HepG2 (cell line): ENCODE data around the gene SYT7. TPM values are rescaled to one million over a fixed set of nuclear protein-coding genes. Genes with fewer than 3 reads are reported as not detected.

Experiments
- CBX5 ChIP-seq: sonication (generic); formaldehyde crosslinking; IDR thresholded peaks from 2 replicates; pipeline ENCODE4 v1.4.0; 2020; ENCODE audit warnings: missing genetic modification reagents, borderline replicate concordance
- FUBP1 ChIP-seq: sonication (generic); formaldehyde crosslinking; IDR thresholded peaks from 2 replicates; pipeline ENCODE4 v1.5.1; 2020; ENCODE audit warnings: missing genetic modification reagents, mild to moderate bottlenecking, borderline replicate concordance
- IRX3 ChIP-seq: sonication (generic); formaldehyde crosslinking; IDR thresholded peaks from 2 replicates; pipeline ENCODE4 v1.8.1; 2023; ENCODE audit warnings: mild to moderate bottlenecking, low read depth, missing genetic modification reagents, borderline replicate concordance
- KAT7 ChIP-seq: IDR thresholded peaks from 2 replicates; pipeline ENCODE4 v1.6.1; 2018; ENCODE audit warnings: borderline replicate concordance, missing compliant biosample characterization
- KMT2A ChIP-seq: sonication (generic); formaldehyde crosslinking; IDR thresholded peaks from 2 replicates; pipeline ENCODE4 v1.4.0; 2020; ENCODE audit warnings: missing genetic modification reagents
- KMT2B ChIP-seq: IDR thresholded peaks from 2 replicates; pipeline ENCODE4 v1.6.1; 2016; ENCODE audit warnings: missing genetic modification reagents, missing compliant biosample characterization
- NONO ChIP-seq, 2 experiments: fragments of 450-650 bp in 1 of 2; sonication (generic) in 1 of 2; formaldehyde crosslinking in 1 of 2; IDR thresholded peaks in 1 of 2; conservative IDR thresholded peaks in 1 of 2; 2 replicates each; pipeline versions ENCODE4 v1.6.1 to v1.8.0; 2017 to 2022; ENCODE audit warnings: mild to moderate bottlenecking in 1 of 2, missing genetic modification reagents in 1 of 2, moderate library complexity in 1 of 2
- NPAS2 ChIP-seq: sonication (generic); formaldehyde crosslinking; IDR thresholded peaks from 2 replicates; pipeline ENCODE4 v1.8.0; 2022; ENCODE audit warnings: mild to moderate bottlenecking, missing genetic modification reagents, borderline replicate concordance
- POLR2G ChIP-seq: fragments of 200-400 bp; formaldehyde crosslinking; IDR thresholded peaks from 2 replicates; pipeline ENCODE4 v1.6.1; 2018; ENCODE audit warnings: mild to moderate bottlenecking, low read depth, low read length, moderate library complexity
- SRSF1 ChIP-seq: fragments of 200-400 bp; formaldehyde crosslinking; optimal IDR thresholded peaks from 2 replicates; pipeline ENCODE3; 2017; ENCODE audit warnings: mild to moderate bottlenecking, low read depth, low read length, moderate library complexity
- XBP1 ChIP-seq: sonication (generic); formaldehyde crosslinking; IDR thresholded peaks from 2 replicates; pipeline ENCODE4 v1.5.0; 2020; ENCODE audit warnings: missing genetic modification reagents
- YY1 ChIP-seq: IDR thresholded peaks from 2 replicates; pipeline ENCODE4 v1.6.1; 2011; ENCODE audit warnings: low read length, low read depth, moderate library complexity, mild to moderate bottlenecking; ENCODE audit not compliant: insufficient read depth, insufficient replicate concordance
- ZNF121 ChIP-seq: sonication (generic); formaldehyde crosslinking; IDR thresholded peaks from 2 replicates; pipeline ENCODE4 v1.5.0; 2020; ENCODE audit warnings: mild to moderate bottlenecking, missing genetic modification reagents
- ZNF124 ChIP-seq: sonication (generic); formaldehyde crosslinking; IDR thresholded peaks from 2 replicates; pipeline ENCODE4 v1.4.0; 2020; ENCODE audit warnings: missing genetic modification reagents
- ZNF33A ChIP-seq: sonication (generic); formaldehyde crosslinking; IDR thresholded peaks from 2 replicates; pipeline ENCODE4 v1.5.1; 2020; ENCODE audit warnings: missing genetic modification reagents, mild to moderate bottlenecking, moderate library complexity, borderline replicate concordance
- ZNF34 ChIP-seq: sonication (generic); formaldehyde crosslinking; IDR thresholded peaks from 2 replicates; pipeline ENCODE4 v1.4.0; 2020; ENCODE audit warnings: mild to moderate bottlenecking, missing genetic modification reagents, borderline replicate concordance
- ZNF570 ChIP-seq: sonication (generic); formaldehyde crosslinking; IDR thresholded peaks from 2 replicates; pipeline ENCODE4 v1.4.0; 2020; ENCODE audit warnings: mild to moderate bottlenecking, missing genetic modification reagents, borderline replicate concordance
- ZNF703 ChIP-seq: sonication (generic); formaldehyde crosslinking; IDR thresholded peaks from 2 replicates; pipeline ENCODE4 v1.5.1; 2020; ENCODE audit warnings: missing genetic modification reagents, mild to moderate bottlenecking, moderate library complexity, borderline replicate concordance
- ZNF704 ChIP-seq: sonication (generic); formaldehyde crosslinking; IDR thresholded peaks from 2 replicates; pipeline ENCODE4 v1.8.1; 2023; ENCODE audit warnings: mild to moderate bottlenecking, inconsistent platforms, moderate library complexity, missing genetic modification reagents, borderline replicate concordance
- polyA plus RNA-seq, 8 experiments: library from polyadenylated mRNA; depleted of rRNA in 3 of 8; stranded (reverse) in 7 of 8; unstranded in 1 of 8; fragments of >200 nt; fragmentation: Illumina TruSeq in 4 of 8; extraction: Trizol in 4 of 8; gene quantifications; 2 replicates each; pipeline versions ENCODE4 v1.2.1 to v1.2.3, GENCODE V29; 2011 to 2016; ENCODE audit warnings: low read depth in 4 of 8, missing spikeins in 1 of 8, mixed read lengths in 1 of 8; ENCODE audit not compliant: insufficient read depth in 1 of 8
- total RNA-seq, 5 experiments: library from RNA; depleted of rRNA; stranded (reverse); fragments of >200 nt; fragmentation: Illumina TruSeq; extraction: Trizol; gene quantifications; 2 replicates each; pipeline ENCODE4 v1.2.3, GENCODE V29; 2016; ENCODE audit warnings: low read depth in 1 of 5
- TF ChIP-seq, protein P1 (sequence below): sonication (generic); formaldehyde crosslinking; IDR thresholded peaks from 2 replicates; pipeline ENCODE4 v1.9.0; 2021; ENCODE audit warnings: missing genetic modification reagents, mild to moderate bottlenecking, borderline replicate concordance
- TF ChIP-seq, protein P2 (sequence below): sonication (generic); formaldehyde crosslinking; IDR thresholded peaks from 2 replicates; pipeline ENCODE4 v1.4.0; 2020; ENCODE audit warnings: missing genetic modification reagents

SYT7 gene
- total and polyA plus RNA-seq, 2 of the 13 experiments (the other 11 are each of a cell fraction or from before 2014, with no cell fraction given): 1.4 to 4.4 TPM

- TF ChIP-seq SRSF1 (no peak), ZNF570 (CRISPR knock-in tag) (no peak), KMT2A (CRISPR knock-in tag) (no peak), XBP1 (CRISPR knock-in tag) (no peak), ZNF34 (CRISPR knock-in tag) (no peak), ZNF703 (CRISPR knock-in tag) (no peak), NPAS2 (CRISPR knock-in tag) (no peak), ZNF121 (CRISPR knock-in tag) (no peak), ZNF704 (CRISPR knock-in tag) (no peak), FUBP1 (CRISPR knock-in tag) (no peak), NONO (IDR thresholded peaks at IDR 0.05) (no peak), NONO (CRISPR knock-in tag; conservative IDR thresholded peaks at IDR 0.05) (peak; percentile 72; the same call in 1 of the 2 replicates), POLR2G (peak; percentile 46; the same call in 1 of the 2 replicates), KMT2B (CRISPR knock-in tag) (no peak), ZNF124 (CRISPR knock-in tag) (0 out of 2 replicates have a peak, but pooled peaks have one; percentile 23), KAT7 (no peak), CBX5 (CRISPR knock-in tag) (peak; percentile 64; the same call in 1 of the 2 replicates), IRX3 (CRISPR knock-in tag) (no peak), YY1 (peak; percentile 87), ZNF33A (CRISPR knock-in tag) (no peak)
- TF ChIP-seq, protein P1, sequence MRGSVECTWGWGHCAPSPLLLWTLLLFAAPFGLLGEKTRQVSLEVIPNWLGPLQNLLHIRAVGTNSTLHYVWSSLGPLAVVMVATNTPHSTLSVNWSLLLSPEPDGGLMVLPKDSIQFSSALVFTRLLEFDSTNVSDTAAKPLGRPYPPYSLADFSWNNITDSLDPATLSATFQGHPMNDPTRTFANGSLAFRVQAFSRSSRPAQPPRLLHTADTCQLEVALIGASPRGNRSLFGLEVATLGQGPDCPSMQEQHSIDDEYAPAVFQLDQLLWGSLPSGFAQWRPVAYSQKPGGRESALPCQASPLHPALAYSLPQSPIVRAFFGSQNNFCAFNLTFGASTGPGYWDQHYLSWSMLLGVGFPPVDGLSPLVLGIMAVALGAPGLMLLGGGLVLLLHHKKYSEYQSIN: no peak
- TF ChIP-seq, protein P2, sequence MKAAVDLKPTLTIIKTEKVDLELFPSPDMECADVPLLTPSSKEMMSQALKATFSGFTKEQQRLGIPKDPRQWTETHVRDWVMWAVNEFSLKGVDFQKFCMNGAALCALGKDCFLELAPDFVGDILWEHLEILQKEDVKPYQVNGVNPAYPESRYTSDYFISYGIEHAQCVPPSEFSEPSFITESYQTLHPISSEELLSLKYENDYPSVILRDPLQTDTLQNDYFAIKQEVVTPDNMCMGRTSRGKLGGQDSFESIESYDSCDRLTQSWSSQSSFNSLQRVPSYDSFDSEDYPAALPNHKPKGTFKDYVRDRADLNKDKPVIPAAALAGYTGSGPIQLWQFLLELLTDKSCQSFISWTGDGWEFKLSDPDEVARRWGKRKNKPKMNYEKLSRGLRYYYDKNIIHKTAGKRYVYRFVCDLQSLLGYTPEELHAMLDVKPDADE: no peak
Observed at GRCh38 chr11:61581030-61581928, at the start of gene SYT7 (continued).
